ENCODE results near the gene SCARB2.

DNA sequence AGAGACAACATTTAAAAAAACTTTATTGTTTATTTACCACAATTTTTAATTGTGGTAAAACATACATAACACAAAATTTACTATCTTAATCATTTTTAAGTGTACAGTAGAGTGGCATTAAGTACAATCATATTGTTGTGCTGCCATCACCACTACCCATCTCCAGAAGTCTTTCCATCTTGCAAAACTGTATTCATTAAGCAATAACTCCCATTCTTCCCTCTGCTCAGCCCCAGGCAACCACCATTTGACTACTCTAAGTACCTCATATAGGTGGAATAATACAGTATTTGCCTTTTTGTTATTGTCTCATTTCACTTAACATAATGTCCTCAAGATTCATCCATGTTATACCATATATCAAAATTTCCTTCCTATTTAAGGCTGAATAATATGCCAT is 25.1 kb upstream of the SCARB2 start:
- TF ChIP-seq GATA2 (IDR thresholded peaks at IDR 0.05; ENCODE audit: low read depth, low read length) (no peak), GATA3 (IDR thresholded peaks at IDR 0.05; ENCODE audit: low read depth, low read length) (no peak)
